Measurements from ENCODE around the gene DENND5B.

Gene DENND5B

DNA sequence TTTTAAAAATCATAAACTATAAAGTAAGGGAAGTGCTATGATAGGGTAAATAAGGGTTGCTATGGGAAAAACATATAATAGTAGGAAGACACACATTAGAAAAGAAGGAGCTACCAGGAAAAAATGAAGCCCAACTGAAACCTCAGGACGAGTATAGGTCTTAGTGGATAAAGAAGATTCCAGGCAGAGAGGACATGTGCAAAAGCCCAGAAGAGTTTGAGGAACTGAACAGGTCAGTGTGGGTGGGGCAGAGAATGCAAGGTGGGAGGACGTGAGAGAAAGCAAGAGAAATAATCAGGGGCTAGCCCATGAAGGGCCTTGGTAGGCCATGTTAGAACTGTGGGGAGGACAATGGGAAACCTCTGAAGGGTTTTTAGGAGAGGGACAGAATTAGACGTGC, 109.5 kb downstream of the DENND5B start:
- Histone ChIP-seq H3K9me3 (ENCODE audit: control insufficient read depth, insufficient read depth, low read depth, low read length) (no peaks in the 10 kb centered on the region), H3K4me1 (ENCODE audit: control insufficient read depth, insufficient read depth, low read length) (no peaks in the 10 kb centered on the region; the same call in 1 of the 2 replicates), H3K27ac (ENCODE audit: extremely low read depth, low read depth, low read length) (no peak overlapping the region), H3K4me3 (ENCODE audit: low read depth, low read length) (no peak overlapping the region), H3K36me3 (ENCODE audit: control insufficient read depth in 2 of 2, insufficient read depth in 1 of 2, low read length in 2 of 2) (peaks cover 0 to 4% of the 10 kb centered on the region in 2 experiments; a peak in 1 of 3 replicates)
- TF ChIP-seq, protein P1, sequence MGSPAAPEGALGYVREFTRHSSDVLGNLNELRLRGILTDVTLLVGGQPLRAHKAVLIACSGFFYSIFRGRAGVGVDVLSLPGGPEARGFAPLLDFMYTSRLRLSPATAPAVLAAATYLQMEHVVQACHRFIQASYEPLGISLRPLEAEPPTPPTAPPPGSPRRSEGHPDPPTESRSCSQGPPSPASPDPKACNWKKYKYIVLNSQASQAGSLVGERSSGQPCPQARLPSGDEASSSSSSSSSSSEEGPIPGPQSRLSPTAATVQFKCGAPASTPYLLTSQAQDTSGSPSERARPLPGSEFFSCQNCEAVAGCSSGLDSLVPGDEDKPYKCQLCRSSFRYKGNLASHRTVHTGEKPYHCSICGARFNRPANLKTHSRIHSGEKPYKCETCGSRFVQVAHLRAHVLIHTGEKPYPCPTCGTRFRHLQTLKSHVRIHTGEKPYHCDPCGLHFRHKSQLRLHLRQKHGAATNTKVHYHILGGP (tag by site-specific recombination; IDR thresholded peaks at IDR 0.05) = no peak
- TF ChIP-seq, protein P2, sequence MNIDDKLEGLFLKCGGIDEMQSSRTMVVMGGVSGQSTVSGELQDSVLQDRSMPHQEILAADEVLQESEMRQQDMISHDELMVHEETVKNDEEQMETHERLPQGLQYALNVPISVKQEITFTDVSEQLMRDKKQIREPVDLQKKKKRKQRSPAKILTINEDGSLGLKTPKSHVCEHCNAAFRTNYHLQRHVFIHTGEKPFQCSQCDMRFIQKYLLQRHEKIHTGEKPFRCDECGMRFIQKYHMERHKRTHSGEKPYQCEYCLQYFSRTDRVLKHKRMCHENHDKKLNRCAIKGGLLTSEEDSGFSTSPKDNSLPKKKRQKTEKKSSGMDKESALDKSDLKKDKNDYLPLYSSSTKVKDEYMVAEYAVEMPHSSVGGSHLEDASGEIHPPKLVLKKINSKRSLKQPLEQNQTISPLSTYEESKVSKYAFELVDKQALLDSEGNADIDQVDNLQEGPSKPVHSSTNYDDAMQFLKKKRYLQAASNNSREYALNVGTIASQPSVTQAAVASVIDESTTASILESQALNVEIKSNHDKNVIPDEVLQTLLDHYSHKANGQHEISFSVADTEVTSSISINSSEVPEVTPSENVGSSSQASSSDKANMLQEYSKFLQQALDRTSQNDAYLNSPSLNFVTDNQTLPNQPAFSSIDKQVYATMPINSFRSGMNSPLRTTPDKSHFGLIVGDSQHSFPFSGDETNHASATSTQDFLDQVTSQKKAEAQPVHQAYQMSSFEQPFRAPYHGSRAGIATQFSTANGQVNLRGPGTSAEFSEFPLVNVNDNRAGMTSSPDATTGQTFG (tag by site-specific recombination; IDR thresholded peaks at IDR 0.05; ENCODE audit: borderline replicate concordance) = no peak
- TF ChIP-seq, protein P3, sequence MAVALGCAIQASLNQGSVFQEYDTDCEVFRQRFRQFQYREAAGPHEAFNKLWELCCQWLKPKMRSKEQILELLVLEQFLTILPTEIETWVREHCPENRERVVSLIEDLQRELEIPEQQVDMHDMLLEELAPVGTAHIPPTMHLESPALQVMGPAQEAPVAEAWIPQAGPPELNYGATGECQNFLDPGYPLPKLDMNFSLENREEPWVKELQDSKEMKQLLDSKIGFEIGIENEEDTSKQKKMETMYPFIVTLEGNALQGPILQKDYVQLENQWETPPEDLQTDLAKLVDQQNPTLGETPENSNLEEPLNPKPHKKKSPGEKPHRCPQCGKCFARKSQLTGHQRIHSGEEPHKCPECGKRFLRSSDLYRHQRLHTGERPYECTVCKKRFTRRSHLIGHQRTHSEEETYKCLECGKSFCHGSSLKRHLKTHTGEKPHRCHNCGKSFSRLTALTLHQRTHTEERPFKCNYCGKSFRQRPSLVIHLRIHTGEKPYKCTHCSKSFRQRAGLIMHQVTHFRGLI (tag by site-specific recombination; IDR thresholded peaks at IDR 0.05) = peak; percentile 58
- TF ChIP-seq ZFHX2 (tag by site-specific recombination; conservative IDR thresholded peaks at IDR 0.05) (peak; percentile 47; the same call in 1 of the 2 replicates), EGR2 (tag by site-specific recombination; IDR thresholded peaks at IDR 0.05; ENCODE audit: low read depth) (peak; percentile 37; the same call in 1 of the 2 replicates)
- ChIA-PET CTCF (interaction anchor here (0.6 to 1.2 kb wide), 2 partner anchors 9 to 217 kb away, joined by 3 read pairs; no protein-coding TSS in a partner anchor), POLR2A (no interaction called here)

DNA sequence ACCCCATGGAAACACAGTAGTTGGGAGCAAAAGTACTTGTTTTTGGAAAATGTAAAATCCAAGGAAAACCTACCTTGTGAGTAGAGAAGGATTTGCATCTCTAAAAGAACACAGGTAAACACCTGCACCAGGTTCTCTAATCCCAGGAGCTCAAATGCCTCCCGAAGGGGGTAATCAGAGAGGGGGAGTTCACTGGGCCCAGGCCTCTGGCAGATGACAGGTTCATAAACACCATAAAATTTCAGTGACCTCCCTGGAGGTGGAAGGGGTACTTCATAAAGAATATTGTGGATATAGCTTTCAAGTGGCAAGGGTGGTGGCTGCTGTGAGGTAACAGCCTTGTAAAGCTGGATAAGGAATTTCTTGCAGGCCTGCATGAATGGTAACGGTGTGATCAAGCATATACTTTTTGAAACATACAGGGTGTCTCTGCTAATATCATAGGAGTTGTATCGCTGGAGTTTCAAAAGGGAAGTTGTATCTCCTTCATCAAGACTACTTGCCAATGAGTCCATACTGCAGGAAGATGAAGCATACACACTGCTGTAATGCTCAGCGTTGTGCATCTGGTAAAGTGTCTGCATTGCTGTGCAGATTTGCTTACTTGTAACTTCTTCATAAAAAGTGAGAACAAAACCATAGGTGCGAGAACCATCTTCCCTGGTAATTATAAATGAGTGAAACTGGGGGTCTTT, 111.3 kb downstream of the DENND5B start:
- TF ChIP-seq, protein P4, sequence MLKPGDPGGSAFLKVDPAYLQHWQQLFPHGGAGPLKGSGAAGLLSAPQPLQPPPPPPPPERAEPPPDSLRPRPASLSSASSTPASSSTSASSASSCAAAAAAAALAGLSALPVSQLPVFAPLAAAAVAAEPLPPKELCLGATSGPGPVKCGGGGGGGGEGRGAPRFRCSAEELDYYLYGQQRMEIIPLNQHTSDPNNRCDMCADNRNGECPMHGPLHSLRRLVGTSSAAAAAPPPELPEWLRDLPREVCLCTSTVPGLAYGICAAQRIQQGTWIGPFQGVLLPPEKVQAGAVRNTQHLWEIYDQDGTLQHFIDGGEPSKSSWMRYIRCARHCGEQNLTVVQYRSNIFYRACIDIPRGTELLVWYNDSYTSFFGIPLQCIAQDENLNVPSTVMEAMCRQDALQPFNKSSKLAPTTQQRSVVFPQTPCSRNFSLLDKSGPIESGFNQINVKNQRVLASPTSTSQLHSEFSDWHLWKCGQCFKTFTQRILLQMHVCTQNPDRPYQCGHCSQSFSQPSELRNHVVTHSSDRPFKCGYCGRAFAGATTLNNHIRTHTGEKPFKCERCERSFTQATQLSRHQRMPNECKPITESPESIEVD (tag by site-specific recombination; IDR thresholded peaks at IDR 0.05) = no peak
- TF ChIP-seq GLIS2 (tag by site-specific recombination; IDR thresholded peaks at IDR 0.05) (no peak), MYNN (tag by site-specific recombination; IDR thresholded peaks at IDR 0.05; ENCODE audit: borderline replicate concordance) (no peak), ZNF341 (tag by site-specific recombination; IDR thresholded peaks at IDR 0.05; ENCODE audit: low read depth) (peak; percentile 71), ZNF302 (tag by site-specific recombination; IDR thresholded peaks at IDR 0.05; ENCODE audit: low read depth) (no peak), HOXD13 (CRISPR knock-in tag; IDR thresholded peaks at IDR 0.05; ENCODE audit: borderline replicate concordance) (no peak), GLIS1 (tag by site-specific recombination; IDR thresholded peaks at IDR 0.05) (peak; percentile 61)
- Histone ChIP-seq H3K36me3 (ENCODE audit: control insufficient read depth in 2 of 2, insufficient read depth in 1 of 2, low read length in 2 of 2) (peaks cover 0 to 4% of the 10 kb centered on the region in 2 experiments; a peak in 2 of 3 replicates), H3K27ac (ENCODE audit: extremely low read depth, low read depth, low read length) (no peak overlapping the region), H3K4me1 (ENCODE audit: control insufficient read depth, insufficient read depth, low read length) (no peaks in the 10 kb centered on the region; the same call in 1 of the 2 replicates), H3K4me3 (ENCODE audit: low read depth, low read length) (no peak overlapping the region), H3K9me3 (ENCODE audit: control insufficient read depth, insufficient read depth, low read depth, low read length) (no peaks in the 10 kb centered on the region)
- POLR2A ChIA-PET = no interaction called here
- CTCF ChIA-PET = no interaction called here

DNA sequence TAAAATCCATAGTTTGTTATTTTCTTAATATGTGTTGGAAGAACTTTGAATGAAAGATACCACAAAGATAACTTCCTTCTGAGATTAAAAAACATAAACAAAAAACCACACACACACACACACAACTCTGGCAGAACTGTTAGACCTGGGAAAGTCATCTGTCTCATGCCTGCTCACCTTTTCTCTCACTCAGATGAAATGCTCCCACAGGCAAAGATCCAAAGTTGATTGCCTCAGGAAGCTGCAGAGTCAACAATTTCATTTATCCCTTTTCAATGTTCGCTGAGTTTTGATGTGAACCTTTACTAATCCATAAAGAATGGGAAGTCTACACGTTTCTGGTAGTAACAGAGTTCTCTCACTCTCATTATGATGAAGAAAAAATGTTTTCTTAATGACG, 112.0 kb downstream of the DENND5B start:
- POLR2A ChIA-PET = no interaction called here
- Histone ChIP-seq H3K4me3 (ENCODE audit: low read depth, low read length) (no peak overlapping the region), H3K9me3 (ENCODE audit: control insufficient read depth, insufficient read depth, low read depth, low read length) (no peaks in the 10 kb centered on the region), H3K4me1 (ENCODE audit: control insufficient read depth, insufficient read depth, low read length) (no peaks in the 10 kb centered on the region; the same call in 1 of the 2 replicates), H3K36me3 (ENCODE audit: control insufficient read depth in 2 of 2, insufficient read depth in 1 of 2, low read length in 2 of 2) (peaks cover 0 to 4% of the 10 kb centered on the region in 2 experiments; a peak in 2 of 3 replicates), H3K27ac (ENCODE audit: extremely low read depth, low read depth, low read length) (no peak overlapping the region)
- CTCF ChIA-PET = no interaction called here
- no peak for TF ChIP-seq ZNF549 (tag by site-specific recombination; IDR thresholded peaks at IDR 0.05)
- TF ChIP-seq ZNF791 (tag by site-specific recombination; IDR thresholded peaks at IDR 0.05) = no peak
- TF ChIP-seq, protein P5, sequence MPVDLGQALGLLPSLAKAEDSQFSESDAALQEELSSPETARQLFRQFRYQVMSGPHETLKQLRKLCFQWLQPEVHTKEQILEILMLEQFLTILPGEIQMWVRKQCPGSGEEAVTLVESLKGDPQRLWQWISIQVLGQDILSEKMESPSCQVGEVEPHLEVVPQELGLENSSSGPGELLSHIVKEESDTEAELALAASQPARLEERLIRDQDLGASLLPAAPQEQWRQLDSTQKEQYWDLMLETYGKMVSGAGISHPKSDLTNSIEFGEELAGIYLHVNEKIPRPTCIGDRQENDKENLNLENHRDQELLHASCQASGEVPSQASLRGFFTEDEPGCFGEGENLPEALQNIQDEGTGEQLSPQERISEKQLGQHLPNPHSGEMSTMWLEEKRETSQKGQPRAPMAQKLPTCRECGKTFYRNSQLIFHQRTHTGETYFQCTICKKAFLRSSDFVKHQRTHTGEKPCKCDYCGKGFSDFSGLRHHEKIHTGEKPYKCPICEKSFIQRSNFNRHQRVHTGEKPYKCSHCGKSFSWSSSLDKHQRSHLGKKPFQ (tag by site-specific recombination; IDR thresholded peaks at IDR 0.05) = no peak
- TF ChIP-seq, protein P6, sequence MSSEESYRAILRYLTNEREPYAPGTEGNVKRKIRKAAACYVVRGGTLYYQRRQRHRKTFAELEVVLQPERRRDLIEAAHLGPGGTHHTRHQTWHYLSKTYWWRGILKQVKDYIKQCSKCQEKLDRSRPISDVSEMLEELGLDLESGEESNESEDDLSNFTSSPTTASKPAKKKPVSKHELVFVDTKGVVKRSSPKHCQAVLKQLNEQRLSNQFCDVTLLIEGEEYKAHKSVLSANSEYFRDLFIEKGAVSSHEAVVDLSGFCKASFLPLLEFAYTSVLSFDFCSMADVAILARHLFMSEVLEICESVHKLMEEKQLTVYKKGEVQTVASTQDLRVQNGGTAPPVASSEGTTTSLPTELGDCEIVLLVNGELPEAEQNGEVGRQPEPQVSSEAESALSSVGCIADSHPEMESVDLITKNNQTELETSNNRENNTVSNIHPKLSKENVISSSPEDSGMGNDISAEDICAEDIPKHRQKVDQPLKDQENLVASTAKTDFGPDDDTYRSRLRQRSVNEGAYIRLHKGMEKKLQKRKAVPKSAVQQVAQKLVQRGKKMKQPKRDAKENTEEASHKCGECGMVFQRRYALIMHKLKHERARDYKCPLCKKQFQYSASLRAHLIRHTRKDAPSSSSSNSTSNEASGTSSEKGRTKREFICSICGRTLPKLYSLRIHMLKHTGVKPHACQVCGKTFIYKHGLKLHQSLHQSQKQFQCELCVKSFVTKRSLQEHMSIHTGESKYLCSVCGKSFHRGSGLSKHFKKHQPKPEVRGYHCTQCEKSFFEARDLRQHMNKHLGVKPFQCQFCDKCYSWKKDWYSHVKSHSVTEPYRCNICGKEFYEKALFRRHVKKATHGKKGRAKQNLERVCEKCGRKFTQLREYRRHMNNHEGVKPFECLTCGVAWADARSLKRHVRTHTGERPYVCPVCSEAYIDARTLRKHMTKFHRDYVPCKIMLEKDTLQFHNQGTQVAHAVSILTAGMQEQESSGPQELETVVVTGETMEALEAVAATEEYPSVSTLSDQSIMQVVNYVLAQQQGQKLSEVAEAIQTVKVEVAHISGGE (tag by site-specific recombination; conservative IDR thresholded peaks at IDR 0.05; ENCODE audit: low read depth) = no peak
- no peak for TF ChIP-seq ZNF561 (tag by site-specific recombination; IDR thresholded peaks at IDR 0.05; ENCODE audit: borderline replicate concordance)
- TF ChIP-seq ZNF837 (tag by site-specific recombination; IDR thresholded peaks at IDR 0.05) = no peak

All from HEK293 (cell line).